NCI-H1694 (cell line): ENCODE data around the gene SNU13.
"Not testable (repeated sequence)": the region's sequence is repeated elsewhere in the genome, so short reads cannot be mapped to it uniquely, and the experiment has no call there.

Source experiments
- DNase-seq: peaks from one replicate; lab custom pipeline; 2025; lab: John Stamatoyannopoulos, UW

Gene SNU13

GRCh38 chr22:41688365-41689211 is at the start of gene SNU13:
TSS of gene SNU13 (minus strand) at chr22:41688867. CDS start at chr22:41688796, 71 bp downstream.
- peak; percentile 76 for DNase-seq

- DNase-seq = not testable (repeated sequence)
Measured at GRCh38 chr22:41733241-41733640, 44.6 kb upstream of the SNU13 start.

GRCh38 chr22:41732096-41732772 is 43.6 kb upstream of the SNU13 start:
- DNase-seq = no peak

GRCh38 chr22:41731609-41732008 is 42.9 kb upstream of the SNU13 start:
- no peak for DNase-seq

GRCh38 chr22:41725510-41726110 is 36.9 kb upstream of the SNU13 start:
- no peak for DNase-seq

- DNase-seq = no peak
Measured at GRCh38 chr22:41722496-41722895, 33.8 kb upstream of the SNU13 start.

- no peak for DNase-seq
Measured at GRCh38 chr22:41713004-41713403, 24.3 kb upstream of the SNU13 start.

- no peak for DNase-seq
Measured at GRCh38 chr22:41709341-41709740, 20.7 kb upstream of the SNU13 start.

GRCh38 chr22:41702763-41703162 is 14.1 kb upstream of the SNU13 start:
- no peak for DNase-seq

- DNase-seq = no peak
Measured at GRCh38 chr22:41700108-41700364, 11.4 kb upstream of the SNU13 start.

- DNase-seq = no peak
Measured at GRCh38 chr22:41699264-41700107, 10.8 kb upstream of the SNU13 start, which contains the start of gene MEI1. TSS of gene MEI1 (plus strand) at chr22:41699503. CDS start at chr22:41699539, 36 bp downstream.

- peak; percentile 92 for DNase-seq
Measured at GRCh38 chr22:41697126-41697775, 8.6 kb upstream of the SNU13 start.

- DNase-seq = no peak
Measured at GRCh38 chr22:41696703-41697102, 8.0 kb upstream of the SNU13 start.

- no peak for DNase-seq
Measured at GRCh38 chr22:41695211-41695610, 6.5 kb upstream of the SNU13 start.

GRCh38 chr22:41690476-41690875 is 1.8 kb upstream of the SNU13 start:
- DNase-seq = no peak

- DNase-seq = no peak
Measured at GRCh38 chr22:41687901-41688364, 734 bp downstream of the SNU13 start.

GRCh38 chr22:41686890-41687289 is 1.8 kb downstream of the SNU13 start:
- DNase-seq = not testable (repeated sequence)

GRCh38 chr22:41684194-41684593 is 4.5 kb downstream of the SNU13 start:
- no peak for DNase-seq

- no peak for DNase-seq
Measured at GRCh38 chr22:41683616-41684015, 5.1 kb downstream of the SNU13 start.

- no peak for DNase-seq
Measured at GRCh38 chr22:41683052-41683451, 5.6 kb downstream of the SNU13 start.

GRCh38 chr22:41682033-41682807 is 6.4 kb downstream of the SNU13 start:
- DNase-seq = peak; percentile 71
